OCI-LY1 (cell line): Measurements from ENCODE around the gene COL23A1.

Experiments
- CTCF ChIP-seq: fragments of 200-600 bp; sonication (generic), shearing (Covaris generic); IDR thresholded peaks from 2 replicates; pipeline ENCODE4 v1.5.1; 2017; ENCODE audit warnings: mild to moderate bottlenecking, antibody characterized with exemption, low read length, moderate library complexity, mixed read lengths
- EZH2 ChIP-seq: fragments of 200-600 bp; sonication (generic), shearing (Covaris generic); IDR thresholded peaks from 2 replicates; pipeline ENCODE4 v1.8.0; 2017; ENCODE audit warnings: borderline replicate concordance, mixed run types, mild to moderate bottlenecking, antibody characterized with exemption, low read length, moderate library complexity, mixed read lengths

- TF ChIP-seq CTCF (no peak), EZH2 (no peak)
Observed at GRCh38 chr5:178333821-178334481, 256.2 kb downstream of the COL23A1 start.
